ENCODE measurements around the gene FGR.
A peak's percentile ranks its signal among the peaks of the same experiment; 100 is the strongest.

FGR gene

DNA sequence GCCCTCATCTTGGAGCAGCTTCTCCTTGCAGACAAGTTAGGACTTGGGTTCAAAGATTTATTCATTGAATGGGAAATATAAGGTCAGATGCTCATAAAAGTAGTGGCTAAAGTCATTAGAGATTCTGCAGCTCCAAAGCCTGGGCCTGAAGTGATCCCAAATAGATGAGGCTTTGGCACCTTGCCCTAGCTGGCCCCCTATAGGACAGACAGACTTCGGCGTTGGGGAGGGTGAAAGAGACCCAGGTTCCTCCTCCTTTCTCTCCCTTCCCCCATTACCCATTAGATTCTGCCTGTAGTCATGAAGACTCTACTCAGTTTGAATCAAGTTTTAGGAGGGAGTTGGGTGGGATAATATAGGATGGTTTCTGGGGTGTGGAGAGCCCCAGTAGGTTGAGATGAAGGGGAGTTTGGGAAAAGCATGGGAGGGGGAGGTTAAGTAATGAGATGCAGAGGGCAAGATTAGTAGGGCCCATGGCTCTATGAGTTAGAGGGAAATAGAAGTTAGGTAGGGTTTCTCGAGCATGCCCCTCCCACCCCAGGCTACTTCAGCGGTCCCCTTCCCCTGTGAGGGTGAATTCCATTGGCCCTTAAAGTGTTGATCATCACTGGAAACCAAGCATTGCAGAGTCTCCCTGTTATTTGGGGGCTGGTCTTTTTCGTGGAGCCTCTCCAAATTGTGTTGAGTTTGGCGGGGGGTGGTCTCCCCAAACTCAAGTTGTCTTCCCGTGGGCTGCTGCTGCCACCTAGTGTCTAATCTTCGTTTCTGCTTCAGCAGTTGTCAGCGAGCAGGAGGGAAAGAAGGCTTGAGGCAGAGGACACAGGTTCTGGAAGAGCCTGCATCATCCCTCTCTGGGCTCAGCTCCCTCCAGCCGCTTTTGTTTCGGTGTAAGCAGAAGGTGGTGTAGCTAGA is 28.9 kb downstream of the FGR start:
- Histone ChIP-seq H3K4me3 (ENCODE audit: insufficient read depth, low read length, poor library complexity, severe bottlenecking) (no peak overlapping the region), H3K9ac (ENCODE audit: low read length) (no peak overlapping the region), H3K9me3 (ENCODE audit: insufficient read depth, low read length) (no peaks in the 10 kb centered on the region), H3K36me3 (ENCODE audit: low read length) (no peaks in the 10 kb centered on the region), H3K27me3 (ENCODE audit: low read length) (no peaks in the 10 kb centered on the region), H3K79me2 (ENCODE audit: insufficient read depth, low read length) (no peaks in the 10 kb centered on the region), H3K4me2 (ENCODE audit: low read depth, low read length, poor library complexity, severe bottlenecking) (no peak overlapping the region), H2AFZ (ENCODE audit: low read depth, low read length, severe bottlenecking) (no peak overlapping the region), H4K20me1 (ENCODE audit: low read depth, low read length) (no peaks in the 10 kb centered on the region), H3F3A (ENCODE audit: insufficient read depth) (no peaks in the 10 kb centered on the region), H3K9me2 (replicated peaks; ENCODE audit: insufficient read depth, low read length) (no peaks in the 10 kb centered on the region), H3K27ac (ENCODE audit: low read depth, low read length) (no peak overlapping the region)
- TF ChIP-seq, protein P1, sequence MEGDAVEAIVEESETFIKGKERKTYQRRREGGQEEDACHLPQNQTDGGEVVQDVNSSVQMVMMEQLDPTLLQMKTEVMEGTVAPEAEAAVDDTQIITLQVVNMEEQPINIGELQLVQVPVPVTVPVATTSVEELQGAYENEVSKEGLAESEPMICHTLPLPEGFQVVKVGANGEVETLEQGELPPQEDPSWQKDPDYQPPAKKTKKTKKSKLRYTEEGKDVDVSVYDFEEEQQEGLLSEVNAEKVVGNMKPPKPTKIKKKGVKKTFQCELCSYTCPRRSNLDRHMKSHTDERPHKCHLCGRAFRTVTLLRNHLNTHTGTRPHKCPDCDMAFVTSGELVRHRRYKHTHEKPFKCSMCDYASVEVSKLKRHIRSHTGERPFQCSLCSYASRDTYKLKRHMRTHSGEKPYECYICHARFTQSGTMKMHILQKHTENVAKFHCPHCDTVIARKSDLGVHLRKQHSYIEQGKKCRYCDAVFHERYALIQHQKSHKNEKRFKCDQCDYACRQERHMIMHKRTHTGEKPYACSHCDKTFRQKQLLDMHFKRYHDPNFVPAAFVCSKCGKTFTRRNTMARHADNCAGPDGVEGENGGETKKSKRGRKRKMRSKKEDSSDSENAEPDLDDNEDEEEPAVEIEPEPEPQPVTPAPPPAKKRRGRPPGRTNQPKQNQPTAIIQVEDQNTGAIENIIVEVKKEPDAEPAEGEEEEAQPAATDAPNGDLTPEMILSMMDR (IDR thresholded peaks at IDR 0.05; ENCODE audit: insufficient read depth, low read length, poor library complexity, severe bottlenecking): peak; percentile 86
- no peak for TF ChIP-seq EZH2phosphoT487 (conservative IDR thresholded peaks at IDR 0.05; ENCODE audit: low read length)

DNA sequence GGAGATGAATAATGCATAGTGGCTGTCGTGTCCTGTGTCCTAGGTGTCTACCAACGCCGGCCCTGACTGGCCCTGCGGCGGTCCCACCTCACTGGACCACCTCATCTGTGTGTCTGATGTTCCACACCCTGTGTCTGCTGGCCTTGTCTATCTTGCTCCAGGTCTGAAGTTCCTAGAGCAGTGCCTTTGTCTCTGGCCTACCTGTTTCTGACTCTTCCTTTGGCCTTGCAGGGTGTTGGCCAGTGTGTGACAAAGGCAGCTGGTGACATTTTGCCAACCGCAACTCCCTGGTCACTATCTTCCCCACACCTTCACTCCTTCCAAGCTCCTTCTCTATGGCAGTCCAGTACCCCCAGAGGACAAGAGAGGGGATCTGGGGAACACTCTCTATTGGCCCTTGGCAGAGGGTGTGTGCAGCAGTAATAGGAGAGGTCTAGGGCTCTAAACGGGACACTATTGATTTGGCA is 29.7 kb downstream of the FGR start:
- H3K9me3 ChIP-seq (ENCODE audit: insufficient read depth, low read length): no peaks in the 10 kb centered on the region
- peaks cover 2% of the 10 kb centered on the region; the same call in 1 of the 2 replicates for H3K79me2 ChIP-seq (ENCODE audit: insufficient read depth, low read length)
- H3F3A ChIP-seq (ENCODE audit: insufficient read depth): no peaks in the 10 kb centered on the region
- no peak overlapping the region for H3K9ac ChIP-seq (ENCODE audit: low read length)
- H3K27me3 ChIP-seq (ENCODE audit: low read length): no peaks in the 10 kb centered on the region
- H2AFZ ChIP-seq (ENCODE audit: low read depth, low read length, severe bottlenecking): no peak overlapping the region
- H3K36me3 ChIP-seq (ENCODE audit: low read length): no peaks in the 10 kb centered on the region
- H3K27ac ChIP-seq (ENCODE audit: low read depth, low read length): no peak overlapping the region
- no peaks in the 10 kb centered on the region for H4K20me1 ChIP-seq (ENCODE audit: low read depth, low read length)
- no peaks in the 10 kb centered on the region for H3K9me2 ChIP-seq (replicated peaks; ENCODE audit: insufficient read depth, low read length)
- TF ChIP-seq, protein P1 (IDR thresholded peaks at IDR 0.05; ENCODE audit: insufficient read depth, low read length, poor library complexity, severe bottlenecking): no peak
- TF ChIP-seq EZH2phosphoT487 (conservative IDR thresholded peaks at IDR 0.05; ENCODE audit: low read length): no peak
- no peak overlapping the region for H3K4me3 ChIP-seq (ENCODE audit: insufficient read depth, low read length, poor library complexity, severe bottlenecking)
- no peak overlapping the region for H3K4me2 ChIP-seq (ENCODE audit: low read depth, low read length, poor library complexity, severe bottlenecking)

DNA sequence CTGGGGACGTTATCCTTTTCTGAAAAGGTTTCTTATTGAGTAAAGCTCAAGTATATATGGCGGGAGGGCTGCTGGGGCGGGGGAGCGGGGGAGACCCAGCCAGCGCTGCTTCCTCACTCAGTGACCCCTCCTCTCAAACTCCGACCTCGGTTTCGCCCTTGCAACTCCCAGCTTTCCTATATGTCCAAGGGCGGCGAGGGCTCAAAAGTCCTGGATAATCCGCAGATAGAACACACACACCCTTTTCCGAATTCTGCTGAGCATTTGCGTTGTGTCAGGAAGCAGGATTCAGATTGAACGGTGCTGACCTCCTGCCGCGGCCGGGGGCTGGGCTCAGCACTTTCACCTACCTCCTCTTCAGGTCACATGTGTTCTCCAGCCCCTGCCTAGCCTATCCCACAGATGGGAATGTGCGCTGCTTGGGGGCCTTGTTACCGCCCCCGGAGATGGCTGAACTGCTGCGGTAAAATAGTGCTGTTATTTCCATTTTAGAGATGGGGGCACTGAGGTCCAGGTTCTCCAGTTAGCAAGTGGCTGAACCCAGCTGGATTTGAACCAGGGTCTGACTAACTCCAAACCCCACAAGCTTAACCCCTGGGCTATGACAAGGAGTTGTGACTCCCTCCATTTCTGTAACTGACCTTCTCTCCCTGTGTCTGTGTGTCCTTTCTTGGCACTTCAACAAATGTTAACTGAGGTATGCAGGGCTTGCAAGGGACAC is 30.2 kb downstream of the FGR start:
- no peak for TF ChIP-seq EZH2phosphoT487 (conservative IDR thresholded peaks at IDR 0.05; ENCODE audit: low read length)
- TF ChIP-seq, protein P1 (IDR thresholded peaks at IDR 0.05; ENCODE audit: insufficient read depth, low read length, poor library complexity, severe bottlenecking): no peak
- Histone ChIP-seq H3K9ac (ENCODE audit: low read length) (0 out of 2 replicates have a peak overlapping the region, but pooled peaks have one; percentile 68), H3K9me3 (ENCODE audit: insufficient read depth, low read length) (no peaks in the 10 kb centered on the region), H3K36me3 (ENCODE audit: low read length) (no peaks in the 10 kb centered on the region), H3K4me2 (ENCODE audit: low read depth, low read length, poor library complexity, severe bottlenecking) (peak overlapping the region; percentile 75), H3F3A (ENCODE audit: insufficient read depth) (no peaks in the 10 kb centered on the region), H3K9me2 (replicated peaks; ENCODE audit: insufficient read depth, low read length) (no peaks in the 10 kb centered on the region), H3K27me3 (ENCODE audit: low read length) (no peaks in the 10 kb centered on the region), H2AFZ (ENCODE audit: low read depth, low read length, severe bottlenecking) (peak overlapping the region; percentile 88), H3K27ac (ENCODE audit: low read depth, low read length) (no peak overlapping the region), H4K20me1 (ENCODE audit: low read depth, low read length) (no peaks in the 10 kb centered on the region), H3K79me2 (ENCODE audit: insufficient read depth, low read length) (peaks cover 8% of the 10 kb centered on the region; the same call in 1 of the 2 replicates), H3K4me3 (ENCODE audit: insufficient read depth, low read length, poor library complexity, severe bottlenecking) (peak overlapping the region; percentile 71)

All from SU-DHL-6 (cell line).